Neural progenitor cell (in vitro differentiated cells): ENCODE results near the gene IFNK. TPM values are rescaled to one million over a fixed set of nuclear protein-coding genes. Genes with fewer than 3 reads are reported as not detected.

Experiments used
- DNase-seq: peaks from one replicate; pipeline ENCODE4 v3.0.0-alpha.2; 2016; ENCODE audit warnings: low spot score
- H2AFZ ChIP-seq: fragments of 200-600 bp; sonication (generic); replicated peaks from 2 replicates; pipeline ENCODE4 v1.6.1; 2016; ENCODE audit warnings: antibody characterized with exemption
- H3F3A ChIP-seq: fragments of 200-600 bp; sonication (generic); 2 replicates; pipeline ENCODE4 v1.6.1; 2016; ENCODE audit warnings: antibody characterized with exemption, low read depth
- H3K27ac ChIP-seq: fragments of 200-600 bp; sonication (generic); 2 replicates; pipeline ENCODE4 v1.5.1; 2016; ENCODE audit warnings: mild to moderate bottlenecking
- H3K27me3 ChIP-seq: fragments of 200-600 bp; sonication (generic); 2 replicates; pipeline ENCODE4 v1.6.1; 2016; ENCODE audit warnings: mild to moderate bottlenecking, moderate library complexity
- H3K36me3 ChIP-seq: fragments of 200-600 bp; sonication (generic); 2 replicates; pipeline ENCODE4 v1.5.1; 2016
- H3K4me1 ChIP-seq: fragments of 200-600 bp; sonication (generic); 2 replicates; pipeline ENCODE4 v1.6.1; 2016; ENCODE audit warnings: mixed run types
- H3K4me2 ChIP-seq: fragments of 200-600 bp; sonication (generic); 2 replicates; pipeline ENCODE4 v1.6.1; 2016
- H3K4me3 ChIP-seq: fragments of 200-600 bp; sonication (generic); 2 replicates; pipeline ENCODE4 v1.5.1; 2016
- H3K79me2 ChIP-seq: fragments of 200-600 bp; sonication (generic); 2 replicates; pipeline ENCODE4 v1.6.1; 2016; ENCODE audit warnings: low read depth
- H3K9ac ChIP-seq: fragments of 200-600 bp; sonication (generic); 2 replicates; pipeline ENCODE4 v1.6.1; 2016
- H3K9me3 ChIP-seq: fragments of 200-600 bp; sonication (generic); 2 replicates; pipeline ENCODE4 v1.5.1; 2016; ENCODE audit warnings: low read depth
- H4K20me1 ChIP-seq: fragments of 200-600 bp; sonication (generic); 2 replicates; pipeline ENCODE4 v1.6.1; 2016; ENCODE audit warnings: low read depth
- H3K27ac Mint-ChIP-seq: 3 replicates; pipeline ENCODE4 v1.8.0; 2021; ENCODE audit warnings: mixed read lengths
- H3K27me3 Mint-ChIP-seq: 2 replicates; pipeline ENCODE4 v1.8.0; 2022; ENCODE audit warnings: low read depth, mild to moderate bottlenecking, inconsistent platforms, moderate library complexity, mixed read lengths; ENCODE audit not compliant: insufficient read depth
- H3K36me3 Mint-ChIP-seq: 3 replicates; pipeline ENCODE4 v1.8.0; 2021; ENCODE audit warnings: mixed read lengths
- H3K4me1 Mint-ChIP-seq: 3 replicates; pipeline ENCODE4 v1.8.0; 2021; ENCODE audit warnings: mixed read lengths
- H3K4me3 Mint-ChIP-seq: 3 replicates; pipeline ENCODE4 v1.8.0; 2021; ENCODE audit warnings: mild to moderate bottlenecking, moderate library complexity, mixed read lengths
- H3K9me3 Mint-ChIP-seq: 3 replicates; pipeline ENCODE4 v1.8.0; 2020; ENCODE audit warnings: mixed read lengths
- CTCF ChIP-seq: fragments of 200-600 bp; sonication (generic); IDR thresholded peaks from 2 replicates; pipeline ENCODE4 v1.5.1; 2017; ENCODE audit warnings: antibody characterized with exemption, mild to moderate bottlenecking
- EZH2 ChIP-seq: fragments of 200-600 bp; sonication (generic); IDR thresholded peaks from 2 replicates; pipeline ENCODE4 v1.6.1; 2017; ENCODE audit warnings: antibody characterized with exemption, mild to moderate bottlenecking, moderate library complexity
- EZH2phosphoT487 ChIP-seq: fragments of 200-600 bp; sonication (generic); IDR thresholded peaks from 2 replicates; pipeline ENCODE4 v1.6.1; 2017; ENCODE audit warnings: antibody characterized with exemption
- total RNA-seq: library from RNA; depleted of rRNA; stranded (reverse); fragments of >200 nt; gene quantifications from 2 replicates; pipeline ENCODE4 v1.2.3, GENCODE V29; 2015; ENCODE audit warnings: low replicate concordance

The IFNK gene
- total RNA-seq, 1 donor from 2014 or later: not detected

- H3K27me3 Mint-ChIP-seq: no peaks in the 10 kb centered on the region
- H3K4me3 Mint-ChIP-seq: no peak overlapping the region
- no peaks in the 10 kb centered on the region for H3K4me1 ChIP-seq
- H3K9me3 ChIP-seq: no peaks in the 10 kb centered on the region
- H3K4me3 ChIP-seq: no peak overlapping the region
- no peak overlapping the region for H3K9ac ChIP-seq
- no peaks in the 10 kb centered on the region for H3K27me3 ChIP-seq
- DNase-seq: no peak
- H3K36me3 Mint-ChIP-seq: peaks cover 36% of the 10 kb centered on the region
- no peak overlapping the region for H3K27ac ChIP-seq
- no peak overlapping the region for H3K4me2 ChIP-seq
- TF ChIP-seq EZH2: no peak
- no peak for TF ChIP-seq EZH2phosphoT487
- no peak for TF ChIP-seq CTCF
- H2AFZ ChIP-seq: no peak overlapping the region
- H3K4me1 Mint-ChIP-seq: no peaks in the 10 kb centered on the region
- H4K20me1 ChIP-seq: no peaks in the 10 kb centered on the region
- peaks cover 11% of the 10 kb centered on the region for H3F3A ChIP-seq
- no peak overlapping the region for H3K27ac Mint-ChIP-seq
- no peaks in the 10 kb centered on the region for H3K79me2 ChIP-seq
- H3K36me3 ChIP-seq: peaks cover 20% of the 10 kb centered on the region
- no peaks in the 10 kb centered on the region for H3K9me3 Mint-ChIP-seq
Observed at GRCh38 chr9:27549196-27549755, 25.2 kb downstream of the IFNK start.

DNA sequence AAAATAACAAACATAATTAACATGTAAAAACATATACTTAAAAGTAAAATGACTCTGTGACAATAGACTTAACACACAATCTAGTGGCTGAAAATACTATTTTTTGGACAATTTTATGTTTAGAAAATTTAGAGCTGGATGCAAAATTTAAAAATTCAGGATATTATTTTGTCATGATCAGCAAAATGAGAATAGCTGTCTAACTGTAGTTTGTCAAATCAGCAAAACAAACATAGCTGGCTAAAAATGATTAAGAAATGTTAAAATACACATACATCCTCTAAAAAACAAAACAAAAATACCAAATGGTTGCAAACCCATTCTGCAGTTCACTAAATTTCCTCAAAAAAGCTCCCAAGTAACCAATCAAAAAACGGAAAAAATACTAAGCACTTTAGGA is 30.6 kb downstream of the IFNK start:
- peaks cover 36% of the 10 kb centered on the region for H3K36me3 Mint-ChIP-seq
- Histone ChIP-seq H3K4me1 (no peaks in the 10 kb centered on the region), H4K20me1 (no peaks in the 10 kb centered on the region), H3K27ac (no peak overlapping the region), H3K4me3 (no peak overlapping the region), H3K9me3 (no peaks in the 10 kb centered on the region), H3K27me3 (no peaks in the 10 kb centered on the region), H3K36me3 (peaks cover 41% of the 10 kb centered on the region), H3K4me2 (no peak overlapping the region), H3K9ac (no peak overlapping the region), H2AFZ (no peak overlapping the region), H3F3A (no peaks in the 10 kb centered on the region), H3K79me2 (no peaks in the 10 kb centered on the region)
- no peaks in the 10 kb centered on the region for H3K27me3 Mint-ChIP-seq
- no peak overlapping the region for H3K27ac Mint-ChIP-seq
- no peaks in the 10 kb centered on the region for H3K9me3 Mint-ChIP-seq
- DNase-seq: no peak
- no peaks in the 10 kb centered on the region for H3K4me1 Mint-ChIP-seq
- no peak overlapping the region for H3K4me3 Mint-ChIP-seq
- TF ChIP-seq CTCF: no peak
- no peak for TF ChIP-seq EZH2phosphoT487
- TF ChIP-seq EZH2: no peak

DNA sequence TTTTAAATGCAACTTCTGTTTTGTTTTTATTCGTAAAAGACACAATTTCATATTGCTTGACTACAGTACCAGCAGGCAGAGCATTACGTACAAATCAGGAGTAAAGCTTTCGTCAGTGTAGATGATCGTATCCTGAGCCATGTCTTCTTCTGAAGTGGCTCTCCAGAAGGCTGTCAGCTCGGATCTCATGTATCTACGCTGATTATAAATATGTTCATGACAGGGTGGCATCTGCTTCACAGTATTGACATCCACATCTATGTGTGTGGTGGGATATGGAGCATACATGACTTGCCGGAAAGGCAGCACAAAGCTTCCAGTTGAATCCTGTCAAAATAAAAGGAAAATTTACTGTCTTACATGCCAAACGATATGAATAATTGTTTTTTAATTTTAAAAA is 32.4 kb downstream of the IFNK start:
- Histone ChIP-seq H3F3A (no peaks in the 10 kb centered on the region), H3K36me3 (peaks cover 55% of the 10 kb centered on the region), H3K79me2 (no peaks in the 10 kb centered on the region), H4K20me1 (no peaks in the 10 kb centered on the region), H3K9ac (no peak overlapping the region), H3K27me3 (no peaks in the 10 kb centered on the region), H2AFZ (no peak overlapping the region), H3K4me1 (no peaks in the 10 kb centered on the region), H3K4me2 (no peak overlapping the region), H3K27ac (no peak overlapping the region), H3K9me3 (no peaks in the 10 kb centered on the region), H3K4me3 (no peak overlapping the region)
- no peak for TF ChIP-seq EZH2phosphoT487
- no peak for TF ChIP-seq EZH2
- TF ChIP-seq CTCF: no peak
- H3K9me3 Mint-ChIP-seq: no peaks in the 10 kb centered on the region
- no peak overlapping the region for H3K27ac Mint-ChIP-seq
- no peak for DNase-seq
- no peak overlapping the region for H3K4me3 Mint-ChIP-seq
- peaks cover 35% of the 10 kb centered on the region for H3K36me3 Mint-ChIP-seq
- H3K4me1 Mint-ChIP-seq: no peaks in the 10 kb centered on the region
- H3K27me3 Mint-ChIP-seq: no peaks in the 10 kb centered on the region
